ENCODE results near the gene ACTL7B. TPM values are rescaled to one million over a fixed set of nuclear protein-coding genes. Genes with fewer than 3 reads are reported as not detected.

Gene ACTL7B
- total RNA-seq, 2 experiments from 2014 or later, result 0.08 to 0.25 TPM

DNA sequence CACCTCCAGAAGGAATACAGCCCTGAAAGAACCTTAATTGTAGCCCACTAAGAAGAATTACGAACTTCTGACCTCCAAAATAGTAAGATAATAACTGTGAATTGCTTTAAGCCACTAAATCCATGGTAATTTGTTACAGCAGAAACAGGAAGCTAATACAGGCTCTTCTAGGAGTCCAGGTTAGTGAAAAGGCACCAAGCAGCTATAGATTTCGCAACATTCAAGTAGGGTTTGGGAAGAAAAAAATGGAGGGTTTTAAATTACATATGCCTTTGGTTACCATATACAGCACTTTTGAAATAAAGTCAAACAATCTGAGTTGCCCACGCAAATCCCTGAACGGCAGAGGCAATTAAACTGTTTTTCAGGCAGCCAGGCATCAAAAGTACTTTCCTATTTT is 4.6 kb upstream of the ACTL7B start:
- Histone ChIP-seq H3K27ac (ENCODE audit: low read depth in 1 of 2, low read length in 2 of 2) (no peak overlapping the region), H3K4me1 (ENCODE audit: insufficient read depth, low read length) (no peaks in the 10 kb centered on the region), H3K36me3 (ENCODE audit: insufficient read depth, low read length) (no peaks in the 10 kb centered on the region), H3K4me3 (ENCODE audit: low read length) (no peak overlapping the region), H3K9me3 (ENCODE audit: control insufficient read depth in 1 of 2, insufficient read depth in 1 of 2, low read length in 2 of 2) (peaks cover 0 to 4% of the 10 kb centered on the region in 2 experiments), H3K27me3 (ENCODE audit: control insufficient read depth in 1 of 2, insufficient read depth in 2 of 2, low read length in 2 of 2) (no peaks in the 10 kb centered on the region)
- no peaks in the 10 kb centered on the region for H3K9me3 Mint-ChIP-seq
- H3K4me1 Mint-ChIP-seq (ENCODE audit: low read depth), result no peaks in the 10 kb centered on the region
- DNase-seq (no peak), ATAC-seq (ENCODE audit: poor library complexity) (no peak)
- CTCF ChIA-PET, result no interaction called here
- TF ChIP-seq, protein P1, sequence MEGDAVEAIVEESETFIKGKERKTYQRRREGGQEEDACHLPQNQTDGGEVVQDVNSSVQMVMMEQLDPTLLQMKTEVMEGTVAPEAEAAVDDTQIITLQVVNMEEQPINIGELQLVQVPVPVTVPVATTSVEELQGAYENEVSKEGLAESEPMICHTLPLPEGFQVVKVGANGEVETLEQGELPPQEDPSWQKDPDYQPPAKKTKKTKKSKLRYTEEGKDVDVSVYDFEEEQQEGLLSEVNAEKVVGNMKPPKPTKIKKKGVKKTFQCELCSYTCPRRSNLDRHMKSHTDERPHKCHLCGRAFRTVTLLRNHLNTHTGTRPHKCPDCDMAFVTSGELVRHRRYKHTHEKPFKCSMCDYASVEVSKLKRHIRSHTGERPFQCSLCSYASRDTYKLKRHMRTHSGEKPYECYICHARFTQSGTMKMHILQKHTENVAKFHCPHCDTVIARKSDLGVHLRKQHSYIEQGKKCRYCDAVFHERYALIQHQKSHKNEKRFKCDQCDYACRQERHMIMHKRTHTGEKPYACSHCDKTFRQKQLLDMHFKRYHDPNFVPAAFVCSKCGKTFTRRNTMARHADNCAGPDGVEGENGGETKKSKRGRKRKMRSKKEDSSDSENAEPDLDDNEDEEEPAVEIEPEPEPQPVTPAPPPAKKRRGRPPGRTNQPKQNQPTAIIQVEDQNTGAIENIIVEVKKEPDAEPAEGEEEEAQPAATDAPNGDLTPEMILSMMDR (IDR thresholded peaks at IDR 0.05), result no peak
- intact Hi-C loops (cut with DNase I, micrococcal nuclease), result no loop called here
- H3K4me3 Mint-ChIP-seq, result no peak overlapping the region
- H3K27me3 Mint-ChIP-seq, result peaks cover 3% of the 10 kb centered on the region
- POLR2A ChIA-PET, result no interaction called here
- H3K36me3 Mint-ChIP-seq (ENCODE audit: low read depth), result no peaks in the 10 kb centered on the region
- no peak overlapping the region for H3K27ac Mint-ChIP-seq

DNA sequence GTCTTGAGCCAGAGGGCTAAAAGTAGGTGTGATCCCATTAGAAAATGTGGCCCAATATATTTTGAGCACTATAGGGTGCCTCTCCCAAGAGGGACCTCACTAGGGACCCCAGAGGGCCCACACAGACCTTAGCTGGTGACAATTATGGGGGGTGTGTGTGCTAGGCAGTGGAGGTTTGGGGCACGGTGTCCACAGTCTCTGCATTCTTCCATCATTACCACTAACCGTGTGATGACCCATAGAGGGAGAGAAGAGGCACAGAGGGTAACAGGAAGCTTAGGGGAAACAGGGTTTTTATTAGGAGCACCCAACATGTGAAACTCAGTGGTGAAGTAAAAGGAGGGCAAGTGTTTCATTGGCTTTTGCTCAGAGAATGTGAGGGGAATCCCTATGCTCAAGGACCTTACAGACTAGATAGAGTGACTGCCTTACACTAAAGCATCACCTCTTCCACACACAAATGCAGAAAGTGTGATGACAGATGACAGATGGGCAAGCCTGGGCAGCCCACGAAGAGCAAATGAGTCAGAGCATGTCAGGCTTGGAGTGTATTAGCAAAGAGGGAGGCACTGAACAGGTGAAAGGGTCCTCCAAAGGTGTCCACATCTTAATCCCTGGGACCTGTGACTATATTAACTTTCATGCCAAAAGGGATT is 3.8 kb upstream of the ACTL7B start:
- Mint-ChIP-seq H3K36me3 (ENCODE audit: low read depth) (no peaks in the 10 kb centered on the region), H3K27me3 (peaks cover 3% of the 10 kb centered on the region), H3K4me3 (no peak overlapping the region), H3K27ac (no peak overlapping the region), H3K9me3 (no peaks in the 10 kb centered on the region), H3K4me1 (ENCODE audit: low read depth) (no peaks in the 10 kb centered on the region)
- Histone ChIP-seq H3K4me1 (ENCODE audit: insufficient read depth, low read length) (no peaks in the 10 kb centered on the region), H3K9me3 (ENCODE audit: control insufficient read depth in 1 of 2, insufficient read depth in 1 of 2, low read length in 2 of 2) (peaks cover 0 to 12% of the 10 kb centered on the region in 2 experiments), H3K36me3 (ENCODE audit: insufficient read depth, low read length) (no peaks in the 10 kb centered on the region), H3K4me3 (ENCODE audit: low read length) (no peak overlapping the region), H3K27me3 (ENCODE audit: control insufficient read depth in 1 of 2, insufficient read depth in 2 of 2, low read length in 2 of 2) (no peaks in the 10 kb centered on the region), H3K27ac (ENCODE audit: low read depth in 1 of 2, low read length in 2 of 2) (no peak overlapping the region)
- DNase-seq (no peak), ATAC-seq (ENCODE audit: poor library complexity) (no peak)
- TF ChIP-seq, protein P1 (IDR thresholded peaks at IDR 0.05), result no peak
- ChIA-PET POLR2A (no interaction called here), CTCF (no interaction called here)
- intact Hi-C loops (cut with DNase I, micrococcal nuclease), result no loop called here

DNA sequence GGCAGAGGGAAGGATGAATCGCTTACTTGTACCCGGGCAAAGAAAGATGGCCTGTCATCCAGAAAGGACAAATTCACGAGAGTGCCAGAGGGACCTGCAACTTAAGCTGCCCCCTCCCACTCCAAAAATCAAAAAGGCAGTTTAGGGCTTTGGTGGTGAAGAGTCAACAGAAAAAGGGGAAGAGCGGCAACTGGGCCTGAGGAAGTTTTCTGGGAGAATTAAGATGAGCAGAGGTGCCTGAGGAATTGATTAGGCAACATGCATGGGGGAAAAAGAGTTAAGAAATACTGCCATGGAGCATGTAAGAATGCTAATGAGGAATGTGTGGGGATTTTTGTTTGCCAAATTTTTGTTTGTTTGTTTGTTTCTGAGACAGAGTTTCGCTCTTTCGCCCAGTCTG is 1.8 kb upstream of the ACTL7B start:
- POLR2A ChIA-PET, result no interaction called here
- H3K9me3 Mint-ChIP-seq, result no peaks in the 10 kb centered on the region
- CTCF ChIA-PET, result no interaction called here

More for the DNA sequence above, 1.8 kb upstream of the ACTL7B start:
- H3K27ac ChIP-seq (ENCODE audit: low read depth in 1 of 2, low read length in 2 of 2), result no peak overlapping the region
- intact Hi-C loops (cut with DNase I, micrococcal nuclease), result no loop called here
- no peak overlapping the region for H3K4me3 Mint-ChIP-seq
- H3K27ac Mint-ChIP-seq, result no peak overlapping the region
- H3K9me3 ChIP-seq (ENCODE audit: control insufficient read depth in 1 of 2, insufficient read depth in 1 of 2, low read length in 2 of 2), result peaks cover 0 to 13% of the 10 kb centered on the region in 2 experiments
- H3K36me3 ChIP-seq (ENCODE audit: insufficient read depth, low read length), result no peaks in the 10 kb centered on the region
- no peaks in the 10 kb centered on the region for H3K27me3 ChIP-seq (ENCODE audit: control insufficient read depth in 1 of 2, insufficient read depth in 2 of 2, low read length in 2 of 2)
- no peaks in the 10 kb centered on the region for H3K4me1 Mint-ChIP-seq (ENCODE audit: low read depth)
- DNase-seq, result no peak
- ATAC-seq (ENCODE audit: poor library complexity), result no peak
- TF ChIP-seq, protein P1 (IDR thresholded peaks at IDR 0.05), result no peak
- H3K4me1 ChIP-seq (ENCODE audit: insufficient read depth, low read length), result no peaks in the 10 kb centered on the region
- no peaks in the 10 kb centered on the region for H3K36me3 Mint-ChIP-seq (ENCODE audit: low read depth)
- no peak overlapping the region for H3K4me3 ChIP-seq (ENCODE audit: low read length)
- peaks cover 3% of the 10 kb centered on the region for H3K27me3 Mint-ChIP-seq
